ENCODE results near the gene PHC3. TPM values are rescaled to one million over a fixed set of nuclear protein-coding genes. Genes with fewer than 3 reads are reported as not detected.

Gene PHC3
- 14.4 and 17.7 TPM in 2 replicates for total RNA-seq

GRCh38 chr3:170180908-170181885, at the start of gene PHC3:
TSS of gene PHC3 (minus strand) at chr3:170181733. CDS start at chr3:170181715, 18 bp downstream.

GRCh38 chr3:170221924-170222646, 40.6 kb upstream of the PHC3 start, which contains the start of gene PRKCI:
TSS of gene PRKCI (plus strand) at chr3:170222424. CDS start at chr3:170222670, 246 bp downstream.

Other genes starting within 250 kb of the PHC3 start
- 20.2 and 28.7 TPM in 2 replicates for gene SEC62, start 214.9 kb downstream of the PHC3 start, total RNA-seq
- gene GPR160, start 143.7 kb downstream of the PHC3 start, total RNA-seq = 0.16 and 3.1 TPM in 2 replicates
- gene PRKCI, start 40.7 kb upstream of the PHC3 start, total RNA-seq = 45.8 and 66.6 TPM in 2 replicates
- 17.3 and 20.2 TPM in 2 replicates for gene SKIL, start 176.0 kb upstream of the PHC3 start, total RNA-seq
- 163 and 225 TPM in 2 replicates for gene CLDN11, start 237.1 kb upstream of the PHC3 start, total RNA-seq